ENCODE results near the gene COL9A3. TPM values are rescaled to one million over a fixed set of nuclear protein-coding genes. Genes with fewer than 3 reads are reported as not detected.

COL9A3 gene
- total RNA-seq, 1 experiment from 2014 or later, result 46.6 TPM

- TF ChIP-seq POLR2AphosphoS5 (IDR thresholded peaks at IDR 0.05; ENCODE audit: low read depth, low read length), result no peak
- TF ChIP-seq REST (IDR thresholded peaks at IDR 0.05; ENCODE audit: insufficient read depth in 1 of 2, low read depth in 2 of 2, low read length in 1 of 2), result no peak
- TF ChIP-seq SIN3A (IDR thresholded peaks at IDR 0.05; ENCODE audit: borderline replicate concordance, insufficient read depth, low read depth, low read length), result no peak
- TF ChIP-seq TCF7L2 (IDR thresholded peaks at IDR 0.05; ENCODE audit: low read depth, low read length), result no peak
- no peak for TF ChIP-seq CTCF (IDR thresholded peaks at IDR 0.05)
- CTCF ChIA-PET, result no interaction called here
- no TSS peak for BruUV-seq (replicated peaks)
- in situ Hi-C loops (cut with HindIII; ENCODE audit: low pct_unique_long_range_greater_than_20kb, low sequenced_read_pairs) (no loop called here), intact Hi-C loops (cut with micrococcal nuclease; ENCODE audit: unreplicated experiment) (no loop called here)
- H3K9me3 ChIP-seq (ENCODE audit: control insufficient read depth, insufficient read depth, low read depth, low read length), result no peaks in the 10 kb centered on the region
- no peak overlapping the region for H3K4me3 ChIP-seq (ENCODE audit: low read depth in 2 of 2, low read length in 2 of 2)
- DNase-seq (ENCODE audit: low read depth, low spot score) (no peak), ATAC-seq (no peak)
- POLR2A ChIA-PET, result no interaction called here
- H3K4me1 ChIP-seq (ENCODE audit: control insufficient read depth, insufficient read depth, low read length), result peaks cover 7% of the 10 kb centered on the region
- H3K36me3 ChIP-seq (ENCODE audit: control insufficient read depth, insufficient read depth, low read length), result peaks cover 19% of the 10 kb centered on the region
- no peak overlapping the region for H3K27ac ChIP-seq (ENCODE audit: low read length)
- H3K27me3 ChIP-seq (ENCODE audit: control insufficient read depth, insufficient read depth, low read length), result no peaks in the 10 kb centered on the region
These were observed 72.6 kb downstream of the COL9A3 start for GRCh38 chr20:62889411-62889810.

- BruUV-seq (replicated peaks), result no TSS peak
- intact Hi-C loops (cut with micrococcal nuclease; ENCODE audit: unreplicated experiment) (no loop called here), in situ Hi-C loops (cut with HindIII; ENCODE audit: low pct_unique_long_range_greater_than_20kb, low sequenced_read_pairs) (no loop called here)
- POLR2A ChIA-PET, result no interaction called here
- H3K4me1 ChIP-seq (ENCODE audit: control insufficient read depth, insufficient read depth, low read length), result peaks cover 7% of the 10 kb centered on the region
- no peak overlapping the region for H3K27ac ChIP-seq (ENCODE audit: low read length)
- TF ChIP-seq TCF7L2 (IDR thresholded peaks at IDR 0.05; ENCODE audit: low read depth, low read length) (no peak), CTCF (IDR thresholded peaks at IDR 0.05) (no peak), POLR2AphosphoS5 (IDR thresholded peaks at IDR 0.05; ENCODE audit: low read depth, low read length) (no peak), REST (IDR thresholded peaks at IDR 0.05; ENCODE audit: insufficient read depth in 1 of 2, low read depth in 2 of 2, low read length in 1 of 2) (no peak)
- H3K36me3 ChIP-seq (ENCODE audit: control insufficient read depth, insufficient read depth, low read length), result peaks cover 23% of the 10 kb centered on the region
- DNase-seq (ENCODE audit: low read depth, low spot score), result no peak
- ATAC-seq, result no peak
- CTCF ChIA-PET, result interaction anchor here (0.9 kb wide), 1 partner anchor 10 kb away, joined by 3 read pairs; no protein-coding TSS in a partner anchor
- H3K4me3 ChIP-seq (ENCODE audit: low read depth in 2 of 2, low read length in 2 of 2), result no peak overlapping the region
- no peaks in the 10 kb centered on the region for H3K27me3 ChIP-seq (ENCODE audit: control insufficient read depth, insufficient read depth, low read length)
- no peaks in the 10 kb centered on the region for H3K9me3 ChIP-seq (ENCODE audit: control insufficient read depth, insufficient read depth, low read depth, low read length)
These were observed 73.0 kb downstream of the COL9A3 start for GRCh38 chr20:62889871-62890270.
